ENCODE results near the gene KPNA4.
"Not testable (repeated sequence)": the region's sequence is repeated elsewhere in the genome, so short reads cannot be mapped to it uniquely, and the experiment has no call there.

KPNA4 gene

DNA sequence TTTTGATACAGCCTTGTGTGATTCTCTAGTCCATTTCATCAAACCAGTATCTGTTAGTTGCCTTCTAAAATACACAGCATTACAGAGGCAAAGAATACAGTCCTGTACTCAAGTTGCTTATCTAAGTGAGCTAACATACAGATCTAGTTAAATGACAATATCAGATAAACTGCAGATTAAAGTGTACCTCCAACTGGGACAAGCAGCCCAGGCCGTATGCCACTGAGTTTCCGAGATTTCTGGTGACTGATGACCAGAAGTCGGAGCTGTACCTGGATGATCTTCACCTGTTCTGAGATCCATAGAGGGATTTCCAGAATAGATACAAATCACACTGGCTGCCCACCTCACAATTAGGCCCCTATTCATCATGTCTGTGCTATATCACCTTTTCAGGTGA is 109.5 kb downstream of the KPNA4 start:
- no peak for TF ChIP-seq EZH2 (IDR thresholded peaks at IDR 0.05; ENCODE audit: borderline replicate concordance, low read length)
- TF ChIP-seq, protein P1, sequence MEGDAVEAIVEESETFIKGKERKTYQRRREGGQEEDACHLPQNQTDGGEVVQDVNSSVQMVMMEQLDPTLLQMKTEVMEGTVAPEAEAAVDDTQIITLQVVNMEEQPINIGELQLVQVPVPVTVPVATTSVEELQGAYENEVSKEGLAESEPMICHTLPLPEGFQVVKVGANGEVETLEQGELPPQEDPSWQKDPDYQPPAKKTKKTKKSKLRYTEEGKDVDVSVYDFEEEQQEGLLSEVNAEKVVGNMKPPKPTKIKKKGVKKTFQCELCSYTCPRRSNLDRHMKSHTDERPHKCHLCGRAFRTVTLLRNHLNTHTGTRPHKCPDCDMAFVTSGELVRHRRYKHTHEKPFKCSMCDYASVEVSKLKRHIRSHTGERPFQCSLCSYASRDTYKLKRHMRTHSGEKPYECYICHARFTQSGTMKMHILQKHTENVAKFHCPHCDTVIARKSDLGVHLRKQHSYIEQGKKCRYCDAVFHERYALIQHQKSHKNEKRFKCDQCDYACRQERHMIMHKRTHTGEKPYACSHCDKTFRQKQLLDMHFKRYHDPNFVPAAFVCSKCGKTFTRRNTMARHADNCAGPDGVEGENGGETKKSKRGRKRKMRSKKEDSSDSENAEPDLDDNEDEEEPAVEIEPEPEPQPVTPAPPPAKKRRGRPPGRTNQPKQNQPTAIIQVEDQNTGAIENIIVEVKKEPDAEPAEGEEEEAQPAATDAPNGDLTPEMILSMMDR (IDR thresholded peaks at IDR 0.05; ENCODE audit: low read length), result no peak
- Histone ChIP-seq H3K79me2 (ENCODE audit: insufficient read depth, low read length) (no peaks in the 10 kb centered on the region), H4K20me1 (ENCODE audit: insufficient read depth, low read length) (no peaks in the 10 kb centered on the region), H3K4me3 (ENCODE audit: low read depth, low read length, poor library complexity, severe bottlenecking) (no peak overlapping the region), H3K9me2 (ENCODE audit: low read depth, low read length) (no peaks in the 10 kb centered on the region), H3K27me3 (ENCODE audit: insufficient read depth, low read length) (no peaks in the 10 kb centered on the region; the same call in none of the 2 replicates), H3K27ac (ENCODE audit: low read depth, low read length, poor library complexity, severe bottlenecking) (no peak overlapping the region), H3K4me2 (ENCODE audit: low read length) (no peak overlapping the region), H3K9me3 (ENCODE audit: low read length) (no peaks in the 10 kb centered on the region), H3K9ac (ENCODE audit: low read length) (no peak overlapping the region), H3K4me1 (ENCODE audit: insufficient read depth, low read length, severe bottlenecking) (no peaks in the 10 kb centered on the region), H3K36me3 (ENCODE audit: insufficient read depth, low read length) (no peaks in the 10 kb centered on the region), H2AFZ (ENCODE audit: low read length) (no peak overlapping the region), H3F3A (ENCODE audit: insufficient read depth, low read length) (no peaks in the 10 kb centered on the region)

DNA sequence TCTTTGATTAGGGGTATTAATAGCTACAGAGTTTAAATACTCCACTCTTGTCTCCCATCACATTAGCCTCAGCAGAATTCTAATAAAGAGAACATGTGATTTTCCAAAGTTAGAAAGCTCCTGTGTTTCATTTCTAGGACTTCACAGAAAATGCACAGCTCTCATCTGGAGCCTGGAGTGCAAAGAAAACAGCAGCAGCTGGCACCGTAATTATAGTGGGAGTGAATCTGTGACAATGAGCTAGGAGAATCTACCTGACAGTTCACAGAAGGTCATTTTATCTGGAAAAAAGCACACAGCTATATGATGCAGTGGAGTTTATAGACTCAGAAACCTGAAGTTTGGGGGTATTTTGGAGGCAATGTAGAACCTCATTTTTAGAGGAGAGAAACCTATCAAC is 110.4 kb downstream of the KPNA4 start:
- Histone ChIP-seq H3K9ac (ENCODE audit: low read length) (no peak overlapping the region), H3K9me2 (ENCODE audit: low read depth, low read length) (no peaks in the 10 kb centered on the region), H3K27me3 (ENCODE audit: insufficient read depth, low read length) (no peaks in the 10 kb centered on the region; the same call in none of the 2 replicates), H3K4me1 (ENCODE audit: insufficient read depth, low read length, severe bottlenecking) (peaks cover 3% of the 10 kb centered on the region), H3K4me3 (ENCODE audit: low read depth, low read length, poor library complexity, severe bottlenecking) (no peak overlapping the region), H3K9me3 (ENCODE audit: low read length) (no peaks in the 10 kb centered on the region), H3K27ac (ENCODE audit: low read depth, low read length, poor library complexity, severe bottlenecking) (no peak overlapping the region), H3F3A (ENCODE audit: insufficient read depth, low read length) (no peaks in the 10 kb centered on the region), H3K4me2 (ENCODE audit: low read length) (no peak overlapping the region), H3K36me3 (ENCODE audit: insufficient read depth, low read length) (no peaks in the 10 kb centered on the region), H2AFZ (ENCODE audit: low read length) (no peak overlapping the region), H3K79me2 (ENCODE audit: insufficient read depth, low read length) (no peaks in the 10 kb centered on the region), H4K20me1 (ENCODE audit: insufficient read depth, low read length) (no peaks in the 10 kb centered on the region)
- TF ChIP-seq, protein P1 (IDR thresholded peaks at IDR 0.05; ENCODE audit: low read length), result no peak
- TF ChIP-seq EZH2 (IDR thresholded peaks at IDR 0.05; ENCODE audit: borderline replicate concordance, low read length), result no peak

DNA sequence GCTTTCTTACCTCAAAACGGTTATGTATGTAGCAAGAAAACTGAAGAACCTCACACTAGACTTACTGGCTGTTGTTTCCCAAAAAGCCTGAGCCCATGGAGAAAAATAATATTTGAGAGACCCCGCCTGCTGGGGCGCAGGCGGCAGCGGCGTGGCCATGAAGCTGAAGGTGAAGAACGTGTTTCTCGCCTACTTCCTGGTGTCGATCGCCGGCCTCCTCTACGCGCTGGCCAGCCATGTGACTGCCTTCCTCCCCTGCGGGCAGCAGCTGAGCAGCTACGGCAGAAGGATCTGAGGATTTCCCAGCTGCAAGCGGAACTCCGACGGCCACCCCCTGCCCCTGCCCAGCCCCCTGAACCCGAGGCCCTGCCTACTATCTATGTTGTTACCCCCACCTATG is 113.1 kb downstream of the KPNA4 start:
- not testable (repeated sequence) for H3K9me2 ChIP-seq (ENCODE audit: low read depth, low read length); H2AFZ ChIP-seq (ENCODE audit: low read length); H3K36me3 ChIP-seq (ENCODE audit: insufficient read depth, low read length); H3K9me3 ChIP-seq (ENCODE audit: low read length); H3K9ac ChIP-seq (ENCODE audit: low read length); H3K27ac ChIP-seq (ENCODE audit: low read depth, low read length, poor library complexity, severe bottlenecking); H3K4me2 ChIP-seq (ENCODE audit: low read length); H3K27me3 ChIP-seq (ENCODE audit: insufficient read depth, low read length); H3K4me3 ChIP-seq (ENCODE audit: low read depth, low read length, poor library complexity, severe bottlenecking); H4K20me1 ChIP-seq (ENCODE audit: insufficient read depth, low read length); H3F3A ChIP-seq (ENCODE audit: insufficient read depth, low read length)
- Histone ChIP-seq H3K79me2 (ENCODE audit: insufficient read depth, low read length) (peaks cover 19% of the 10 kb centered on the region), H3K4me1 (ENCODE audit: insufficient read depth, low read length, severe bottlenecking) (peaks cover 18% of the 10 kb centered on the region)

DNA sequence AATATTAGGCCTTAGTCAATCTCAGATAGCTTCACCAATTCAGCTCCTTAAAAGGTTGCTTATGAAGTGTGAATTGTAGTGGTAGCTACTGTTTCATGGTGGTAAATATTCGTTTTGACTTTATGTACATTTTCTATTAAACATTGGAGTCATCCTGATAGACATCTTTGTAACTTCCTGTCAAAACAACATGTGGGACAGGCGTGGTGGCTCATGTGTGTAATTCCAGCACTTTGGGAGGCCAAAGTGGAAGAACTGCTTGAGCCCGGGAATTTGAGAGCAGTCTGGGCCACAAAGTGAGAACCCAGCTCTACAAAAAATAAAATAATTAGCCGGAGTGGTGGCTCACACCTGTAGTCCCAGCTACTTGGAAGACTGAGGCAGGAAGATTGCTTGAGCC is 113.8 kb downstream of the KPNA4 start:
- peaks cover 25% of the 10 kb centered on the region for H3K79me2 ChIP-seq (ENCODE audit: insufficient read depth, low read length)
- H4K20me1 ChIP-seq (ENCODE audit: insufficient read depth, low read length), result no peaks in the 10 kb centered on the region
- no peak overlapping the region for H3K27ac ChIP-seq (ENCODE audit: low read depth, low read length, poor library complexity, severe bottlenecking)
- H3K4me3 ChIP-seq (ENCODE audit: low read depth, low read length, poor library complexity, severe bottlenecking), result no peak overlapping the region
- H3K36me3 ChIP-seq (ENCODE audit: insufficient read depth, low read length), result peaks cover 13% of the 10 kb centered on the region
- peaks cover 24% of the 10 kb centered on the region for H3K4me1 ChIP-seq (ENCODE audit: insufficient read depth, low read length, severe bottlenecking)
- TF ChIP-seq, protein P1 (IDR thresholded peaks at IDR 0.05; ENCODE audit: low read length), result no peak
- TF ChIP-seq EZH2 (IDR thresholded peaks at IDR 0.05; ENCODE audit: borderline replicate concordance, low read length), result no peak
- no peaks in the 10 kb centered on the region for H3K27me3 ChIP-seq (ENCODE audit: insufficient read depth, low read length)
- H3K9me3 ChIP-seq (ENCODE audit: low read length), result no peaks in the 10 kb centered on the region
- no peak overlapping the region for H3K4me2 ChIP-seq (ENCODE audit: low read length)
- no peak overlapping the region for H3K9ac ChIP-seq (ENCODE audit: low read length)
- no peaks in the 10 kb centered on the region for H3F3A ChIP-seq (ENCODE audit: insufficient read depth, low read length)
- no peak overlapping the region for H2AFZ ChIP-seq (ENCODE audit: low read length)
- no peaks in the 10 kb centered on the region for H3K9me2 ChIP-seq (ENCODE audit: low read depth, low read length)

All from OCI-LY1 (cell line).